K562 (cell line): ENCODE measurements around the gene TMEM243. TPM values are rescaled to one million over a fixed set of nuclear protein-coding genes. Genes with fewer than 3 reads are reported as not detected.

Source experiments
- ADNP ChIP-seq: fragments of 200-800 bp; sonication (Bioruptor generic); IDR thresholded peaks from 2 replicates; pipeline ENCODE4 v1.6.1; 2016; ENCODE audit warnings: missing genetic modification characterization, missing compliant biosample characterization
- ATF3 ChIP-seq, 2 experiments: fragments of 450-650 bp in 1 of 2; sonication (generic) in 1 of 2; formaldehyde crosslinking in 1 of 2; IDR thresholded peaks in 1 of 2; conservative IDR thresholded peaks in 1 of 2; 2 replicates each; pipeline versions ENCODE4 v1.6.1 to v1.8.1; 2016 to 2023; ENCODE audit warnings: mild to moderate bottlenecking in 2 of 2, moderate library complexity in 2 of 2, inconsistent platforms in 1 of 2, missing genetic modification reagents in 1 of 2
- C11orf30 ChIP-seq: fragments of 450-650 bp; IDR thresholded peaks from 2 replicates; pipeline ENCODE4 v1.6.1; 2016; ENCODE audit warnings: low read depth, mild to moderate bottlenecking
- CBFA2T3 ChIP-seq: fragments of 450-650 bp; IDR thresholded peaks from 2 replicates; pipeline ENCODE4 v1.6.1; 2017
- CSDE1 ChIP-seq, 2 experiments: fragments of 450-650 bp; IDR thresholded peaks; 2 replicates each; pipeline ENCODE4 v1.6.1; 2016; ENCODE audit warnings: mild to moderate bottlenecking in 1 of 2
- CTBP1 ChIP-seq: fragments of 450-650 bp; IDR thresholded peaks from 2 replicates; pipeline ENCODE4 v1.6.1; 2016; ENCODE audit warnings: borderline replicate concordance
- CTCFL ChIP-seq: IDR thresholded peaks from 2 replicates; pipeline ENCODE4 v1.6.1; 2011; ENCODE audit warnings: borderline replicate concordance, low read depth, mild to moderate bottlenecking, moderate library complexity, low read length; ENCODE audit not compliant: insufficient read depth, poor library complexity, severe bottlenecking
- ELF4 ChIP-seq: fragments of 450-650 bp; formaldehyde crosslinking; IDR thresholded peaks from 2 replicates; pipeline ENCODE4 v1.4.0; 2022; ENCODE audit warnings: missing genetic modification characterization
- GABPB1 ChIP-seq: sonication (generic); formaldehyde crosslinking; IDR thresholded peaks from 2 replicates; pipeline ENCODE4 v1.8.0; 2022; ENCODE audit warnings: mild to moderate bottlenecking, missing genetic modification reagents
- GTF2F1 ChIP-seq: IDR thresholded peaks from 2 replicates; pipeline ENCODE4 v1.6.1; 2011; ENCODE audit warnings: low read depth, low read length, improper control_type of control experiment
- HNRNPLL ChIP-seq: fragments of 200-400 bp; formaldehyde crosslinking; IDR thresholded peaks from 2 replicates; pipeline ENCODE4 v1.6.1; 2017; ENCODE audit warnings: low read length, low read depth, mild to moderate bottlenecking; ENCODE audit not compliant: poor library complexity, severe bottlenecking
- KLF13 ChIP-seq: fragments of 450-650 bp; IDR thresholded peaks from 2 replicates; pipeline ENCODE4 v1.6.1; 2016; ENCODE audit warnings: missing genetic modification characterization, low read depth, mild to moderate bottlenecking, missing compliant biosample characterization, moderate library complexity, borderline replicate concordance
- MCM3 ChIP-seq: fragments of 450-650 bp; IDR thresholded peaks from 2 replicates; pipeline ENCODE4 v1.6.1; 2016
- MCM7 ChIP-seq, 2 experiments: fragments of 450-650 bp; IDR thresholded peaks; 2 replicates each; pipeline ENCODE4 v1.6.1; 2016 to 2018
- NRF1 ChIP-seq, 2 experiments: fragments of 450-650 bp; IDR thresholded peaks in 1 of 2; conservative IDR thresholded peaks in 1 of 2; 2 replicates each; pipeline ENCODE4 v1.6.1; 2014; ENCODE audit warnings: mild to moderate bottlenecking in 2 of 2
- RHOXF2B ChIP-seq: fragments of 250-450 bp; sonication (Bioruptor Pico); conservative IDR thresholded peaks from 2 replicates; pipeline ENCODE4 v1.5.1; 2021
- TRIM28 ChIP-seq: fragments of 450-650 bp; IDR thresholded peaks from 2 replicates; pipeline ENCODE4 v1.6.1; 2017
- ZC3H8 ChIP-seq: fragments of 450-650 bp; IDR thresholded peaks from 2 replicates; pipeline ENCODE4 v1.6.1; 2017
- ZNF707 ChIP-seq: fragments of 250-450 bp; sonication (Bioruptor Pico); conservative IDR thresholded peaks from 2 replicates; pipeline ENCODE4 v1.8.0; 2022; ENCODE audit warnings: inconsistent platforms, mild to moderate bottlenecking, moderate library complexity
- ZSCAN29 ChIP-seq: fragments of 450-650 bp; IDR thresholded peaks from 2 replicates; pipeline ENCODE4 v1.6.1; 2017
- ZZZ3 ChIP-seq: fragments of 450-650 bp; IDR thresholded peaks from 2 replicates; pipeline ENCODE4 v1.6.1; 2016; ENCODE audit warnings: antibody characterized with exemption, mild to moderate bottlenecking, moderate library complexity
- polyA plus RNA-seq, 8 experiments: library from polyadenylated mRNA; depleted of rRNA in 4 of 8; stranded (reverse) in 5 of 8; unstranded in 3 of 8; fragments of >200 nt; fragmentation: Nextera tagmentation in 2 of 8; fragmentation: Illumina TruSeq in 1 of 8; extraction: Ambion mirVana in 2 of 8; extraction: Trizol in 1 of 8; gene quantifications; 2 replicates each; pipeline versions ENCODE4 v1.2.1 to v1.2.3, GENCODE V29; 2011 to 2014; ENCODE audit warnings: inconsistent platforms in 1 of 8, missing spikeins in 1 of 8
- total RNA-seq, 7 experiments: library from RNA; depleted of rRNA in 6 of 7; stranded (reverse); fragments of >200 nt in 6 of 7; fragmentation: Illumina TruSeq in 2 of 7; extraction: Trizol in 2 of 7; gene quantifications; 2 replicates each; pipeline versions ENCODE4 v1.2.1 to v1.2.3, GENCODE V29; 2011 to 2021; ENCODE audit warnings: low replicate concordance in 1 of 7
- TF ChIP-seq, protein P1 (sequence below): fragments of 200-800 bp; sonication (Bioruptor generic); IDR thresholded peaks from 2 replicates; pipeline ENCODE4 v1.6.1; 2017; ENCODE audit warnings: missing genetic modification characterization, missing compliant biosample characterization
- TF ChIP-seq, protein P2 (sequence below): fragments of 450-650 bp; IDR thresholded peaks from 2 replicates; pipeline ENCODE4 v1.6.1; 2018; ENCODE audit warnings: mild to moderate bottlenecking, low read depth; ENCODE audit not compliant: partially characterized antibody

Gene TMEM243
- total and polyA plus RNA-seq, 9 of the 15 experiments (the other 6 are each of a cell fraction or from before 2014, with no cell fraction given): 3.9 to 8.6 (median 6.1) TPM

GRCh38 chr7:87152112-87152896 is 67.2 kb downstream of the TMEM243 start, which contains the start of gene DMTF1 (continued):
- TF ChIP-seq ATF3 (IDR thresholded peaks at IDR 0.05): peak; percentile 92
- peak; percentile 78; the same call in 1 of the 2 replicates for TF ChIP-seq ATF3 (CRISPR knock-in tag; conservative IDR thresholded peaks at IDR 0.05)
- TF ChIP-seq TRIM28: peak; percentile 48
- no peak for TF ChIP-seq ZNF707 (CRISPR knock-in tag)
- TF ChIP-seq ZZZ3: peak; percentile 76; the same call in 1 of the 2 replicates
- peak in 1 of 2 experiments; percentile 72; a peak in 1 of 4 replicates for TF ChIP-seq CSDE1 (IDR thresholded peaks at IDR 0.05)
- peak; percentile 91 for TF ChIP-seq GTF2F1
- no peak for TF ChIP-seq ADNP (tag)
- TF ChIP-seq GABPB1: peak; percentile 98
- TF ChIP-seq KLF13: peak; percentile 64; the same call in 1 of the 2 replicates
- TF ChIP-seq NRF1 (conservative IDR thresholded peaks at IDR 0.05 in 1 of 2, IDR thresholded peaks at IDR 0.05 in 1 of 2): peak; percentile 84 to 87
- TF ChIP-seq RHOXF2B: no peak
- peak; percentile 68 for TF ChIP-seq HNRNPLL
- TF ChIP-seq CTCFL: no peak
- peak; percentile 82 for TF ChIP-seq CTBP1
- TF ChIP-seq, protein P1, sequence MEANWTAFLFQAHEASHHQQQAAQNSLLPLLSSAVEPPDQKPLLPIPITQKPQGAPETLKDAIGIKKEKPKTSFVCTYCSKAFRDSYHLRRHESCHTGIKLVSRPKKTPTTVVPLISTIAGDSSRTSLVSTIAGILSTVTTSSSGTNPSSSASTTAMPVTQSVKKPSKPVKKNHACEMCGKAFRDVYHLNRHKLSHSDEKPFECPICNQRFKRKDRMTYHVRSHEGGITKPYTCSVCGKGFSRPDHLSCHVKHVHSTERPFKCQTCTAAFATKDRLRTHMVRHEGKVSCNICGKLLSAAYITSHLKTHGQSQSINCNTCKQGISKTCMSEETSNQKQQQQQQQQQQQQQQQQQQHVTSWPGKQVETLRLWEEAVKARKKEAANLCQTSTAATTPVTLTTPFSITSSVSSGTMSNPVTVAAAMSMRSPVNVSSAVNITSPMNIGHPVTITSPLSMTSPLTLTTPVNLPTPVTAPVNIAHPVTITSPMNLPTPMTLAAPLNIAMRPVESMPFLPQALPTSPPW: peak; percentile 99
- no peak for TF ChIP-seq ZSCAN29
- TF ChIP-seq C11orf30: peak; percentile 77
- TF ChIP-seq, protein P2, sequence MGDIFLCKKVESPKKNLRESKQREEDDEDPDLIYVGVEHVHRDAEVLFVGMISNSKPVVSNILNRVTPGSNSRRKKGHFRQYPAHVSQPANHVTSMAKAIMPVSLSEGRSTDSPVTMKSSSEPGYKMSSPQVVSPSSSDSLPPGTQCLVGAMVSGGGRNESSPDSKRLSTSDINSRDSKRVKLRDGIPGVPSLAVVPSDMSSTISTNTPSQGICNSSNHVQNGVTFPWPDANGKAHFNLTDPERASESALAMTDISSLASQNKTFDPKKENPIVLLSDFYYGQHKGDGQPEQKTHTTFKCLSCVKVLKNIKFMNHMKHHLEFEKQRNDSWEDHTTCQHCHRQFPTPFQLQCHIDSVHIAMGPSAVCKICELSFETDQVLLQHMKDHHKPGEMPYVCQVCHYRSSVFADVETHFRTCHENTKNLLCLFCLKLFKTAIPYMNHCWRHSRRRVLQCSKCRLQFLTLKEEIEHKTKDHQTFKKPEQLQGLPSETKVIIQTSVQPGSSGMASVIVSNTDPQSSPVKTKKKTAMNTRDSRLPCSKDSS: no peak
- TF ChIP-seq ELF4 (CRISPR knock-in tag): 0 out of 2 replicates have a peak, but pooled peaks have one; percentile 30
- TF ChIP-seq MCM3: no peak
- TF ChIP-seq ZC3H8: no peak
- TF ChIP-seq MCM7 (IDR thresholded peaks at IDR 0.05): no peak
- peak; percentile 37; the same call in 1 of the 2 replicates for TF ChIP-seq CBFA2T3
